ENCODE results near the gene RDM1. TPM values are rescaled to one million over a fixed set of nuclear protein-coding genes. Genes with fewer than 3 reads are reported as not detected.
A peak's percentile ranks its signal among the peaks of the same experiment; 100 is the strongest.

Gene RDM1
- total RNA-seq, 2 donors from 2014 or later = not detected

GRCh38 chr17:35931794-35932425 is 1.3 kb upstream of the RDM1 start:
- no peaks in the 10 kb centered on the region for H3K27me3 ChIP-seq
- TF ChIP-seq POLR2A (IDR thresholded peaks at IDR 0.05) = no peak
- TF ChIP-seq CTCF (IDR thresholded peaks at IDR 0.05) = no peak
- H3K9me3 ChIP-seq = no peaks in the 10 kb centered on the region
- intact Hi-C loops (cut with DNase I) = loop anchor here (10.0 kb wide), 1 partner anchor 57 kb away; no protein-coding TSS in a partner anchor
- peak in 2 of 4 donors; percentile 6 to 9 for DNase-seq
- H3K4me1 ChIP-seq = peaks cover 10% of the 10 kb centered on the region
- H3K36me3 ChIP-seq (replicated peaks in 1 of 2; ENCODE audit: insufficient read depth in 1 of 2, low read depth in 2 of 2) = no peaks in the 10 kb centered on the region
- H3K4me3 ChIP-seq = no peak overlapping the region
- ATAC-seq = no peak
- no peak overlapping the region for H3K27ac ChIP-seq
- 69 to 77% methylated on average over 6 of the region's 6 CpGs for WGBS, 2 donors

- H3K4me3 ChIP-seq = no peak overlapping the region
- no peaks in the 10 kb centered on the region for H3K27me3 ChIP-seq
- H3K27ac ChIP-seq = no peak overlapping the region
- no peaks in the 10 kb centered on the region for H3K9me3 ChIP-seq
- H3K36me3 ChIP-seq (replicated peaks in 1 of 2; ENCODE audit: insufficient read depth in 1 of 2, low read depth in 2 of 2) = no peaks in the 10 kb centered on the region
- DNase-seq (no peak), ATAC-seq (no peak)
- TF ChIP-seq POLR2A (IDR thresholded peaks at IDR 0.05) (no peak), CTCF (IDR thresholded peaks at IDR 0.05) (no peak)
- peaks cover 10% of the 10 kb centered on the region for H3K4me1 ChIP-seq
- intact Hi-C loops (cut with DNase I) = no loop called here
Observed at GRCh38 chr17:35927714-35928113, 2.9 kb downstream of the RDM1 start.

- Histone ChIP-seq H3K4me1 (no peaks in the 10 kb centered on the region), H3K4me3 (no peak overlapping the region), H3K27ac (no peak overlapping the region), H3K27me3 (no peaks in the 10 kb centered on the region), H3K9me3 (no peaks in the 10 kb centered on the region), H3K36me3 (replicated peaks in 1 of 2; ENCODE audit: insufficient read depth in 1 of 2, low read depth in 2 of 2) (no peaks in the 10 kb centered on the region)
- WGBS, 2 donors = 91 to 92% methylated on average over 6 of the region's 6 CpGs
- DNase-seq (no peak), ATAC-seq (no peak)
- intact Hi-C loops (cut with DNase I) = no loop called here
- TF ChIP-seq CTCF (IDR thresholded peaks at IDR 0.05) (no peak), POLR2A (IDR thresholded peaks at IDR 0.05) (no peak)
Observed at GRCh38 chr17:35923609-35924114, 6.9 kb downstream of the RDM1 start.

- no peak overlapping the region for H3K4me3 ChIP-seq
- no peaks in the 10 kb centered on the region for H3K4me1 ChIP-seq
- intact Hi-C loops (cut with DNase I) = no loop called here
- WGBS, 2 donors = 90 to 100% methylated on average over 1 of the region's 1 CpG
- H3K9me3 ChIP-seq = no peaks in the 10 kb centered on the region
- ATAC-seq (no peak), DNase-seq (no peak)
- H3K27ac ChIP-seq = no peak overlapping the region
- no peaks in the 10 kb centered on the region for H3K36me3 ChIP-seq (replicated peaks in 1 of 2; ENCODE audit: insufficient read depth in 1 of 2, low read depth in 2 of 2)
- TF ChIP-seq POLR2A (IDR thresholded peaks at IDR 0.05) (no peak), CTCF (IDR thresholded peaks at IDR 0.05) (no peak)
- no peaks in the 10 kb centered on the region for H3K27me3 ChIP-seq
Observed at GRCh38 chr17:35920229-35920628, 10.3 kb downstream of the RDM1 start.

- DNase-seq (no peak), ATAC-seq (no peak)
- Histone ChIP-seq H3K27me3 (no peaks in the 10 kb centered on the region), H3K4me1 (no peaks in the 10 kb centered on the region), H3K4me3 (no peak overlapping the region), H3K9me3 (no peaks in the 10 kb centered on the region), H3K36me3 (replicated peaks in 1 of 2; ENCODE audit: insufficient read depth in 1 of 2, low read depth in 2 of 2) (no peaks in the 10 kb centered on the region), H3K27ac (no peak overlapping the region)
- intact Hi-C loops (cut with DNase I) = no loop called here
- WGBS, 2 donors = 69 to 84% methylated on average over 3 of the region's 3 CpGs
- TF ChIP-seq CTCF (IDR thresholded peaks at IDR 0.05) (no peak), POLR2A (IDR thresholded peaks at IDR 0.05) (no peak)
Observed at GRCh38 chr17:35918665-35919064, 11.9 kb downstream of the RDM1 start.
